Activated CD8-positive, alpha-beta memory T cell treated with anti-CD3 and anti-CD28 coated beads for 4 hours (primary cell): Measurements from ENCODE around the gene MTRF1L.
"Not testable (repeated sequence)": the region's sequence is repeated elsewhere in the genome, so short reads cannot be mapped to it uniquely, and the experiment has no call there.

Source experiments
- DNase-seq, 2 donors: peaks; one replicate each; pipeline ENCODE4 v3.0.0-alpha.2; 2020; ENCODE audit warnings: low read depth in 2 of 2

MTRF1L gene

DNA sequence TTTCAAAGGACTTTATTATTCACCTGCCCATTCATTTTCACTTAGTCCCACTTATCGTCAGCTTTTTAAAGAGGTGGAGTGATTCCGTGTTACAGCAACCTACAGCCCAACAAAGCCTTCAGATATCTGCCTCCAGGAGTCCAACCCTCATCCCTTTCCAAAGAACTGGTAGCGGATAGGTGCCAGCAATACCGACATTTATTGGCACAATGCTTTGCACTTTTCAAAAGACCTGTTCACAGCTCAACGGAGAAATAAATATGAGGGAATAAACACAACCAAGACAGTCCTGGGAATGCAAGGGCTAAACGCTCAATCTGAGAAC, 819 bp upstream of the MTRF1L start:
- no peak for DNase-seq

DNA sequence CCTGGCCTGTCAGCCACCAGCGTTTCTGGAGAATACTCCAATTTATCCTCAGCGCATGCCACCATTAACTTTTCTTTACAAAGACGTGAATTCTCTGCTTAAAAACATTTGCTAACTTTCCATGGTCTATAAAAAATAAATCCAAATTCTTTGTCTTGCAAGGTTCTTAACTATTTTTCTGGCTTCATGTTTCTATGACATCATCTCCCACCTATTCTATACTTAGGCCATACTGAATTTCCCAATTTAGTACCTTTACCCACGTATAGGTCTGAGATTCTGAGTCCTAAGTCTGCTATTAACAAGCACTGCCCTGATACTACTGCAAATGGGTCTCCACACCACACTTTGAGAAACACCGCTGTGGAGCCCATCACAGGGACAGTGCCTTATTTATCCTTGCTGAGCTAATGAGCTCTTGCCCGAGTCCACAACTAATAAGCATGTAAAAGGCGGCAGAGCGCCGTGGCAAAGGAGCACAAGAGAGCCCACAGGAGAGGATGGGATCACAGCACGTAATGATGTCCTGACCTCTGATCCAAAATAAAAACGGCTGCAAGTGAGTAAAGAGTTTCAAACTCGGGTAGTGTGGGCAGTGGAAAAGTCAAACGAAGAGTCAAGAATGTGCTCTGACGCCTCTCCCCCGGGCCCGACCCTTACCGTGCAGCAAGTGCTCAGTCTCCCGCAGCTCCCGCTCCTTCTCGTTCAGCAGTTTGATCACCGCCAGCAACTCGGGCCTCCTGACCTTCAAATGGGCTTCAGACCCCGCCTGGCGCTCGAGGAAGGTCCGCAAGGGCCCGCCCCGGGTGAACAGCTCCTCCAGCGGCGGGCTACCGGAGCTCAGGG, 519 bp downstream of the MTRF1L start:
- no peak for DNase-seq

DNA sequence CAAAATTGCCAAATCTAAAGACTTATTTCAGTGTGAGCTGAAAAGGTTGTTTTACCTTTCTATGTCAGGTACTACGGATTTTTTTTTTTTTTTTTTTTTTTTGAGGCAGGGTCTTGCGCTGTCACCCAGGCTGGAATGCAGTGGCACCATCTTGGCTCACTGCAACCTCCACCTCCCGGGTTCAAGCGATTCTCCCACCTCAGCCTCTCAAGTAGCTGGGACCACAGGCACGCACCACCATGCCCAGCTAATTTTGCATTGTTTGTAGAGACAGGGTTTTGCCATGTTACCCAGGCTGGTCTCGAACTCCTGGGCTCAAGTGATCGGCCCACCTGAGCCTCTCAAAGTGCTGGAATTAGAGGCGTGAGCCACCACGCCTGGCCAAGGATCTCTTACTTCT, 1.7 kb downstream of the MTRF1L start:
- not testable (repeated sequence) for DNase-seq

GRCh38 chr6:153000243-153000642, 2.3 kb downstream of the MTRF1L start:
- no peak for DNase-seq

DNA sequence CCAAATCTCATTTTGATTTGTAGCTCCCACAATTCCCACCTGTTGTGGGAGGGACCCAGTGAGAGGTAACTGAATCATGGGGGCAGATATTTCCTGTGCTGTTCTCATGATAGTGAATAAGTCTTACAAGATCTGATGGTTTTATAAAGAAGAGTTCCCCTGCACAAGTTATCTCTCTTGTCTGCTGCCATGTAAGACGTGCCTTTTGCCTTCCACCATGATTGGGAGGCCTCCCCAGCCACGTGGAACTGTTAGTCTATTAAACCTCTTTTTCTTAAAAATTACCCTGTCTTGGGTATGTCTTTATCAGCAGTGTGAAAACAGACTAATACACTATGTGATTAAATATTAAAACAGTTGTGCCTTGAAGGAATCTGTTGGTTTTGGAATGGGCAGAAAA, 3.0 kb downstream of the MTRF1L start:
- not testable (repeated sequence) for DNase-seq

DNA sequence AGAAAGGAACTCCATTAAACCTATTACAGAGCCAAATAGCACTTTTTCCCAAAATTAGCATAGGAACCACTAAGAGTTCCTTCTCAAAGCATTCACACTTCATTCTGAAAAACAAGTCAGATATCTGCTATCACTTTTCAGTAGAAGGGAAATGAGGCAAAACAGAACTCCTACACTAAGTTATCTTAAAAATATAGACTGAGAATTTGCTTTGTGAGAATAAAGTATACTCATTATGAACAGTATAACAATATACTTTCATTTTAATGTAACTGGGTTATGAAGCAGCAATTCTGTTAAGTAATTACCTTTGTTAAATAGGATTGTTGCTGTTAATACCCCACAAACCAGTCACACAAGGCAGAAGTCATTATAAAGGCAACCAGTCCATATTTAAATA, 8.7 kb downstream of the MTRF1L start:
- no peak for DNase-seq

DNA sequence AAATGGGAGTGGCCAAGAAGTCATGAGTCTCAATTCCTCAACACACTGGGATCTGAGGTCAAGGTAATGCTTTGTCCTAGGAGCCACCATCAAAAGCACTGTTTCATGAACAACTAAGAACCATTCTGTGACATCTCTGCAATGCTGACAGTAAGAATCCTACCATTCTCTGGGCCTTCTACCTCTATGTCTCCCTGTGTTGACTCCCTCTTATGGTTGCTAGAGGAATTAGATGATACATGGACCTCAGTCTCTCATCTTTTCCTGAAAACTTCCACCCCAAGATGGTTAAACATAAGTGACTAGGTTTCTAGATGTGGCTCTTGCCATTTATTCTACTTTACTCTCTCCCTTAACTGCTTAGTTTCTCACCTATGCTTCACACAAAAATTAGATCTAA, 9.1 kb downstream of the MTRF1L start:
- no peak for DNase-seq

DNA sequence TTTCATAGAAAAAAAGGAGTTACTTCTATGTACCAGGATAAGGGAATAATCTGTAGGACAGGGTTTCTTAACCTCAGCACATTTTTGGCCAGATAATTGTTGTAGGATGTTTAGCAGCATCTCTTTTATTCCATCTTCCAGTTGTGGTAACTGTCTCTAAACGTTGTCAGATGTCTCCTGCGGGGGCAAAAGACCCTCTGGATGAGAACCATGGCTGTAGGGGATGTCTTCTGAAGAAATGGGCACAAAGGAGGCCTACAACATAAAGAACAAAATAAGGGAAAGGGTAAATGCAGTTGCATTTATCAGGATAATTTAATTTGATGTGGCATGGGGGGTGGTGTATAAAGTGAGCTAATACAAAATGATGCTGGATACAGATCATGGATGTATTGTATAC, 15.5 kb downstream of the MTRF1L start:
- no peak for DNase-seq

DNA sequence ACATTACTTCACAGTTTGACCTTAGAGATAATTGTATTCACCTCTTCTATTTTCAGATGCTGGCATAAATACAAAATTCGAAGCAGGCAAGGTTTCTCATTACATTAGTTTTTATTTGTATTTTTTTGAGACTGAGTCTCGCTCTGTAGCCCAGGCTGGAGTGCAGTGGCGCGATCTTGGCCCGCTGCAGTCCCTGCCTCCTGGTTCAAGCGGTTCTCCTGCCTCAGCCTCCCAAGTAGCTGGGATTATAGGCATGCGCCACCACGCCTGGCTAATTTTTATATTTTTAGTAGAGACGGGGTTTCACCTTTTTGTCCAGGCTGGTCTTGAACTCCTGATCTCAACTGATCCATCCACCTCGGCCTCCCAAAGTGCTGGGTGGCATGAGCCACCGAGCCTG, 17.2 kb downstream of the MTRF1L start:
- not testable (repeated sequence) for DNase-seq

GRCh38 chr6:152984513-152984872, 18.0 kb downstream of the MTRF1L start:
- DNase-seq, result no peak

DNA sequence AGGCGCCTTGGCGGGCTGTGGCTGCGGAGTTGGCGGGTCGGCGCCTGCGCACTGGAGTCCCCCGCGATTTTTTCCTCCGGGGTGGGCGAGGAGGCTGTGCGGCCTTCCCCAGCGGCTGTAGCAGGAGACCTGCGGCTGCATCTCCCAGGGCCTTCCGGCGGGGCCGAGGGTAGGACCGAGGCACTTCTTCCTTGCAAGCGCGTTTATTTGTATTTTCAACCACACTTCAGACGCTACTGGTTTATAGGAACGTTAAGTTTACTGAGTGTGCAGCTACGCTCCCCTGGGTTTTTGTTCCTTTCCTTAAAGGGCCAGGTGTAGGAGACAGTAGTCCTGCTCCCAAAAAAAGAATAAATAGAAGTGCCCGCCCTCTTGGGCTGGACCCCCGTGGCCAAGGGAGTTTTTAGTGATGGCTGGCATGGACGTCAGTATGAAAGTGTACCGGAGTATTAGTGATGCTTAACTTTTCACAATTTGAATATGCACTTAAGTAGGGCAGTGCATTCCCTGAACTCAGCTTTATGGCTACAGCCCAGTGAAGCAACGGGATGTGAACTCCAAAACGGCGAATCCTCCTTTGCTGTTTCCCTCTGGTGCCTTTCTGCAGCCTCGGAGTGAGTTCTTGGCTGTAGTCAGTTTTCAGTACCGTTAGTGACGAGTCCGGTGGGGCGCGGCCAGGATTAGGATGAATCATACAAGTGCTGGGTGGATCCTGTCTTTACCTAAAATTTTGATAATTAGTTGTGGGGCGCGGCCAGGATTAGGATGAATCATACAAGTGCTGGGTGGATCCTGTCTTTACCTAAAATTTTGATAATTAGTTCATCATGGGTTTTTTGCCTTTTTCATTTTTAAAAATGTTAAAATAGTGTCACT, 18.6 kb downstream of the MTRF1L start:
- peak; percentile 87 to 91 for DNase-seq

DNA sequence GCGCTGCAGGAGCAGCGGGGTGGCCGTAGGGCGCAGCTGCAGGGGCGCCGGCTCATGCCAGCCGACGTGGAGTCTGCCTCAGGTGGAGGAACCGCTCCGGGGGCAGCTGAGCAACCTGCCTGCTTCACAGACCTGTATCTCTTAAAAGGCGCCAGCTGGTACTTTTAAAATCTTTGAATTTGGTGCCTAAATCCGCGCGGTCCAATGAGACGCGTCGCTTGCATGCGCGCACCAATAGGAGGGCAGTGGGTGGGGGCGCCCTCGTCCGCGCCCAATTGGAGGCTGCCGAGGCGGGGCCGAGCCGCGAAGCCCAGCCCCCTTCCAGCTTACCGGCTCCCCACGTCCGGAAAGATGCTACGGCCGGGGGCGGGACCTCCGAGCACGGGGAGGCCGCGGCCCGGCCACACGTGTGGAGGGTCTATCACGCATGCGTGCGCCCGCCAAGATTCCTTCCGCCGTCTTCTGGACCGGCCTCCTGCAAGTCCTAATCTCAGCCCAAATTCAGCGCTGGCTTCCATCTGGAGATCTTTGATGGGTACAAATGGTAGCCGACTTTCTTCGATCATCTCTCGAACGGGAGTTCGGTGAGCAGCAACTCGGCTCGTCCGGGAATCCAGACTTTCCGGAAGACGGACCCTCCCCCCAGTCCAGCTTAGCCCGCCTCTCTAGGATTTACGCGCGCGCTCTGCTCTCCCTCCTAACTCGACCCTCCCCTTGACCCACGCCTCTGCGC, 19.4 kb downstream of the MTRF1L start, which contains the start of gene FBXO5:
Gene FBXO5 (minus strand): TSS at position 138 of the 733 bp plus-strand sequence. CDS start 82 bp downstream, at position 56.
- DNase-seq, result peak; percentile 95 to 96

- no peak for DNase-seq
Measured at GRCh38 chr6:152981989-152982903, 20.3 kb downstream of the MTRF1L start.

GRCh38 chr6:152981219-152981618, 21.3 kb downstream of the MTRF1L start:
- no peak for DNase-seq

- no peak for DNase-seq
Measured at GRCh38 chr6:152980656-152981055, 21.9 kb downstream of the MTRF1L start.

DNA sequence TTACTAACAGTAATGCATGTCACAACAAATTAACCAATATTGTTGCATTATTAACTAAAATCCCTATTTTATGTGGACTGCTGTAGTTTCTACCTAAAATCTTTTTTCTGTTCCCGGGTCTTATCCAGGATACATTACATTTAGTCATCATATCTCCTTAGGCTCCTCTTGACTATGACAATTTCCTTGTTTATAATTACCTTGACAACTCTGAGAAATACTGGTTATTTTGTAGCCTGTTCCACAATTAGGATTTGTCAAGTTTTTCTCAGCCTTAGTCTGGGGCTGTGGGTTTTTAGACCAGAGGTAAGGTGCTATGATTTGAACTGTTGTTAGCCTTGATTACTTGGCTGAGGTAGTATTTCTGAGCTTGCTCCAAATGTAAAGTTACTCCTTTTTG, 23.4 kb downstream of the MTRF1L start:
- no peak for DNase-seq

DNA sequence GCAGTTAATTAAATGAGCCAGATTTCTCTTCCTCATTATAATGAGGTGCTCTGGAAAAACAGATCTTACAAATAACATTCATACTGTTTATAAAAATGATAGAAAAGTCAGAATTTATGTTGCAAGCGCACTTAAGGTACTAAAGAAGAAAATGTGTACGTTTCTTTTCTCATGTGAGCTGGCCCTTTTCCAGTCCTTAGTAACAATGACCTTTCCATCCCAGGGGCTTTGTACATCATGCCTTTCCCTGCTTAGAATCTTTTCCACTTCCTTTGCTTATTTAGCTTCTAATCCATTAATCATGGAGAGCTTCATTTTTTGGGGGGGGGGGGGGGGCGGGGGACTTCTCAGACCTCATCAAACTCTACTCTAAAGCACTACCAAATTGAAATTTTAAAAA, 24.5 kb downstream of the MTRF1L start:
- no peak for DNase-seq

DNA sequence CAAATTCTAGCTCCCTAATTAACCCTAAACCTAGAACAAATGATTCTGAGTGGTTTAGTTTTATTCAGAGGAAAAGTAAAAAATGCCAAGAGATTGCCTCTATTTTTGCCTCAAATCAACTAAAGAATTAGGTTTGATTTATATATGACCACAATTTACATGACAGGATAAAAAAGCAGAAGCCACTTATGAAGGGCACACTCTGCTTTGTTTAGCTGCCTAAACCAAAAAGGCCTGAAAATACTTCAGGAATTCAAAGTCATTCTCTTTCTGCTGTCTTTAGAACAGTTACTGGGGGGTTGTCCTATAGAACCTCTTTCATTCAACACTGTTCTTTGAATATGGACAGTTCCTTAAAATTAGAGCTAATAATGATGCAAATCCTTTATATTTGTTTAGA, 25.0 kb downstream of the MTRF1L start:
- DNase-seq, result no peak

DNA sequence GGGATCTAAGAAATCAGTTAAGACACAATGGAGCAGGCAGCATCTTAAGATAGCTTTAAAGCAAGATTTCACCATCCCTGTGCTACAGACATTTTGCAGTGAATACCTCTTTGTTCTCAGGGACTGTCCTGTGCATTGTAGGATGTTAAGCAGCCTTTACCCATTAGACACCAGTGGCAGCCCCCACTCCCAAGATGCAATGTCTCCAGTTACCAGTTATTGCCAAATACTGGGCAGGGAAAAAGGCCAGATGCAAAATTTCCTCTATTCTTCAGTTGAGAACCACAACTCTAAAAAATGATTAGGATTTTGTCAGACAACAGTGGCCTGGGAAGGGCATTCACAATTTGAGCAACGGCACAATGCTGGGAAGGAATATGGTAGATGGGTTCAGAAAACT, 25.8 kb downstream of the MTRF1L start:
- no peak for DNase-seq

DNA sequence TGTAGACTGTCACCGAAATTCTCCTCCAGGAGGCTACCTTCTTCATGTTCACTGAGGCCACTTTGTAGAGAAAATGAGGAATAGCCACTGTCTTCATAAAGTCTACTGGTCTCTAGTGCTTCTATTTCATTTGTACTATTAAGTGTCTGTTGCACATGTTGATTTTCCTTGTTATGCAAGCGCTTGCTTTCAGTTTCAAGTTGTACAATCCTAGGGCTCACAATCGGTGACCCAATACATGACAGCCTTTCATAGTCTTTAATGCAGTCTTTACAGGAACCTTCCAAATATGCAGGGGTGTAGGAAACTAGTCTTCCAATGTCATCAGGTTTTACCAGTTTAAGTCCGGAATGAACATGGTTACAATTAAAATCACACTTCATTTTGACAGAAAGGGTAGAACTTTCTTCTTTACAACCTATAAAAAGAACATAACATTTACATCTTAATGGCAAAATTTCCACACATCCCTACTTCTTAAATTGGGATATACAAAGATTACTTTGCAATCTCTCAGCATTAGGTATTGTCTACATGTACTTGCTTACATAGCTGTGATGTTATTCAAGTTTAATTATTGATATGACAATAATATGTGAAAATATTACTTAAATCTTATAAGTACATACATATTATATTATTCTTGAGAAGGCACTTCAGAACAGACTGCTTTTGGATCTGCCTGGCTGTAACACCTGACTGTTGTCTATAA, 27.1 kb downstream of the MTRF1L start:
- DNase-seq, result no peak

- DNase-seq, result no peak
Measured at GRCh38 chr6:152973916-152974315, 28.6 kb downstream of the MTRF1L start.
